Uterus (tissue), 4 donors: Measurements from ENCODE around the gene TSPAN9. TPM values are rescaled to one million over a fixed set of nuclear protein-coding genes. Genes with fewer than 3 reads are reported as not detected.

Experiments used
- DNase-seq, 2 donors: peaks; one replicate each; pipeline ENCODE4 v3.0.0-alpha.2; 2019 to 2020
- H3K27ac ChIP-seq, 2 donors: fragments of 200-600 bp; sonication (generic); 1 replicate in 1 of 2; 2 replicates in 1 of 2; pipeline ENCODE4 v1.5.1; 2016 to 2018
- H3K27me3 ChIP-seq, 2 donors: fragments of 200-600 bp; sonication (generic); one replicate each; pipeline ENCODE4 v1.5.1; 2018 to 2019; ENCODE audit warnings: control low read depth in 1 of 2
- H3K36me3 ChIP-seq, 2 donors: fragments of 200-600 bp; sonication (generic); one replicate each; pipeline ENCODE4 v1.5.1; 2019; ENCODE audit warnings: control low read depth in 1 of 2
- H3K4me1 ChIP-seq, 2 donors: fragments of 200-600 bp; sonication (generic); one replicate each; pipeline ENCODE4 v1.5.1; 2018 to 2019; ENCODE audit warnings: control low read depth in 1 of 2
- H3K4me3 ChIP-seq, 2 donors: fragments of 200-600 bp; sonication (generic); 1 replicate in 1 of 2; 2 replicates in 1 of 2; pipeline ENCODE4 v1.5.1; 2018 to 2019; ENCODE audit warnings: mild to moderate bottlenecking in 1 of 2
- H3K9me3 ChIP-seq, 2 donors: fragments of 200-600 bp; sonication (generic); one replicate each; pipeline ENCODE4 v1.5.1; 2019; ENCODE audit warnings: control low read depth in 1 of 2
- POLR2A ChIP-seq, 2 donors: fragments of 450-650 bp; IDR thresholded peaks; one replicate each; pipeline ENCODE4 v1.6.1; 2016; ENCODE audit warnings: antibody characterized with exemption in 2 of 2, mild to moderate bottlenecking in 1 of 2, moderate library complexity in 1 of 2
- intact Hi-C: fragments of 100-400 bp; cut with DNase I; formaldehyde crosslinking; loops from one replicate; pipeline ENCODE4 v1.15.1; 2023; ENCODE audit warnings: low total_unique reads
- total RNA-seq, 4 donors: library from RNA; depleted of rRNA in 3 of 4; stranded (reverse); fragments of >200 nt in 3 of 4; gene quantifications; one replicate each; pipeline versions ENCODE4 v1.1.0 to v1.2.4, GENCODE V29; 2014 to 2023
- TF ChIP-seq, protein P1 (sequence below), 4 experiments: fragments of 200-600 bp in 2 of 4; fragments of 450-650 bp in 2 of 4; sonication (generic) in 2 of 4; IDR thresholded peaks; one replicate each; pipeline ENCODE4 v1.5.1; 2016 to 2019; ENCODE audit warnings: antibody characterized with exemption in 4 of 4, mild to moderate bottlenecking in 2 of 4, moderate library complexity in 1 of 4
- donor health status: DM: yes; HTN: yes; CAD: no.

The TSPAN9 gene
- total RNA-seq, 4 donors from 2014 or later, result 47.9 to 106 (median 65.1) TPM

DNA sequence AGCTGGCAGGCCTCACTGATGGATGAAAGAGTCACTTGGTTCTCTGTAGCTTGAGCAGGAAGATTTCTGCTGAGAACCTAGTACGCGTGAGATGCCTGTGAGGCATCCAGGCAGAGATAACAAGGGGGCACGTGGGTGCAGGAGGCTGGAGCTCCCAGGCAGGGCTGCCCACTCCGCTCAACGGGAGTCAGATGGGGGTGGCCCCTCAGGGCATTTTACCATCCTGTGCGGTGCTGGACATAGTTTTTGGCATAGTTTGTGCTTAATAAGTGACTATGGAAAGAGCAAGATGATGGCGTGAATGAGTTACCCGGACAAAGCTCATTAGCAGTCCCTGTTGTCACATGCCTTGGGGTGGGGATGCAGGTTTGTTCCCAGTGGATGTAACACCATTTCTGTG is 182.8 kb downstream of the TSPAN9 start:
- intact Hi-C loops, result no loop called here
- no peak for TF ChIP-seq POLR2A (IDR thresholded peaks at IDR 0.05)
- TF ChIP-seq, protein P1, sequence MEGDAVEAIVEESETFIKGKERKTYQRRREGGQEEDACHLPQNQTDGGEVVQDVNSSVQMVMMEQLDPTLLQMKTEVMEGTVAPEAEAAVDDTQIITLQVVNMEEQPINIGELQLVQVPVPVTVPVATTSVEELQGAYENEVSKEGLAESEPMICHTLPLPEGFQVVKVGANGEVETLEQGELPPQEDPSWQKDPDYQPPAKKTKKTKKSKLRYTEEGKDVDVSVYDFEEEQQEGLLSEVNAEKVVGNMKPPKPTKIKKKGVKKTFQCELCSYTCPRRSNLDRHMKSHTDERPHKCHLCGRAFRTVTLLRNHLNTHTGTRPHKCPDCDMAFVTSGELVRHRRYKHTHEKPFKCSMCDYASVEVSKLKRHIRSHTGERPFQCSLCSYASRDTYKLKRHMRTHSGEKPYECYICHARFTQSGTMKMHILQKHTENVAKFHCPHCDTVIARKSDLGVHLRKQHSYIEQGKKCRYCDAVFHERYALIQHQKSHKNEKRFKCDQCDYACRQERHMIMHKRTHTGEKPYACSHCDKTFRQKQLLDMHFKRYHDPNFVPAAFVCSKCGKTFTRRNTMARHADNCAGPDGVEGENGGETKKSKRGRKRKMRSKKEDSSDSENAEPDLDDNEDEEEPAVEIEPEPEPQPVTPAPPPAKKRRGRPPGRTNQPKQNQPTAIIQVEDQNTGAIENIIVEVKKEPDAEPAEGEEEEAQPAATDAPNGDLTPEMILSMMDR (IDR thresholded peaks at IDR 0.05), result no peak
- no peak overlapping the region for H3K4me3 ChIP-seq
- H3K27me3 ChIP-seq, result no peaks in the 10 kb centered on the region
- no peaks in the 10 kb centered on the region for H3K4me1 ChIP-seq
- H3K9me3 ChIP-seq, result no peaks in the 10 kb centered on the region
- no peaks in the 10 kb centered on the region for H3K36me3 ChIP-seq
- H3K27ac ChIP-seq, result no peak overlapping the region
- no peak for DNase-seq

DNA sequence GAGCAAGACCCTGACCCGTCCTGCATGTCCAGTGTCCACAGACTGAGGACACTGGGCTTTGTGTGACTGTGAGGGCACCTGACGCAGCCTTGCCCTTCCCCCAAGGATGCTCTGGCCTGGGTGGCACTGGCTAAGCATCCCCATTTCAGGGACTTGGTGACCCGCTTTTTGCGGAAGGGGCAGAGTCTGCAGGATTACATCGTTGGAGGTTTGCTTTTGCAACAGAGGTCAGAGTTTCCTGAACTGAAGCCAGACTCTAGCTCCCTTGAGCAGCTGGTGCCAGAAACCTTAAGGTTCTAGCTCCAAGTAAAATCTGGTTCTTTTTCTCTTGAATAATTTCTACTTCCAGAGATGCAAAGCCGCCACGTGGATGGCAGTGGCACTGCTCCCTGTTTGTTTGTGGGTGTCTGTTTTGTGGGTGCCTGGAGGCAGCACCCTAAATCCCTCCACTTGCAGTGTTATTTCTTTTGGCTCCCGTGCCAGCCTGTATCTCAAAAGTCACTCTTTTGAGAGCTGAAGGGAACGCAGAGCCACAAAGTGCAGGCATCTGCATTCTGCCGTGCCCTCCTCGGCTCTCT is 184.7 kb downstream of the TSPAN9 start:
- Histone ChIP-seq H3K9me3 (no peaks in the 10 kb centered on the region), H3K4me3 (no peak overlapping the region), H3K27ac (no peak overlapping the region), H3K36me3 (no peaks in the 10 kb centered on the region), H3K4me1 (no peaks in the 10 kb centered on the region), H3K27me3 (no peaks in the 10 kb centered on the region)
- peak; percentile 31 to 40 for DNase-seq
- intact Hi-C loops, result no loop called here
- TF ChIP-seq, protein P1 (IDR thresholded peaks at IDR 0.05), result no peak
- no peak for TF ChIP-seq POLR2A (IDR thresholded peaks at IDR 0.05)

DNA sequence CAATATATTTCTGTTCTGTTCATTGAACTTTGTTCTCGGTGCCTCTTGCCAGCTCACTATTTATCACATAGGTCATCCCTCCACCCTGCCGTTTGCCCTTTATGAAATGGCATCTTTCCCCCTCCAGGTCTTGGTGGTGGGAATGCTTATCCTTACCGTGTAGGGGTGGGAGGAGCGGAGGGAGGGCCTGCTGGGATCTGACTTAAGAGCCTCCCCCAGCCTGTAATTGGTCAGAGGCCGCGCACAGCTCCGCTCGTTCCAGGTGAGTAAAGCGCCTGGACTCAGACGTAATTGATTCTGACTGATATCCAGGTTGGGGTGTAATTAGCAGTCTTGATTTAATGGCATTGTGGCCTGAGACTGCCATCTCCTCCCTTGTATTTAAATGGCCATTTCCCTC is 185.3 kb downstream of the TSPAN9 start:
- no peak overlapping the region for H3K4me3 ChIP-seq
- no peaks in the 10 kb centered on the region for H3K9me3 ChIP-seq
- intact Hi-C loops, result no loop called here
- TF ChIP-seq, protein P1 (IDR thresholded peaks at IDR 0.05), result no peak
- TF ChIP-seq POLR2A (IDR thresholded peaks at IDR 0.05), result no peak
- no peaks in the 10 kb centered on the region for H3K27me3 ChIP-seq
- no peaks in the 10 kb centered on the region for H3K36me3 ChIP-seq
- no peak overlapping the region for H3K27ac ChIP-seq
- no peak for DNase-seq
- H3K4me1 ChIP-seq, result no peaks in the 10 kb centered on the region

DNA sequence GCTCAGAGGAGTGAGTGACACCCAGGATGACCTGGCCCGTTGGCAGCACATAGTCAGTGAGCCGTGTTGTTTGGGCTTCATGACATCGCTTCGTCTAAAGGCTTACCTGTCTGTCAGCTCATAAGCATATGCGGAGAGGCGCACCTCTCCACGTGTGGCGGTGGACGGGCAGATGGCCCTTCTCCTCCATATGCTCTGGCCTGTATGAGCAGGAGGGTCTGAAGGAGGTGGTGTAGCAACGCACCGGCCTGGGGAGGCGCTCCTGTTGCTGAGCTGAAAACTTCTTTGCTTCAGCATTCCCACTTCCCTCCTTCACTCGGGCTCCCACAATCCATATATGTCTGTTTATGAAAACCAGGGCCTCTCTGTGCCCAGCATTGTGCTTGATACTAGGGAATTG is 186.1 kb downstream of the TSPAN9 start:
- Histone ChIP-seq H3K4me3 (no peak overlapping the region), H3K9me3 (no peaks in the 10 kb centered on the region), H3K36me3 (no peaks in the 10 kb centered on the region), H3K27ac (no peak overlapping the region), H3K4me1 (no peaks in the 10 kb centered on the region), H3K27me3 (no peaks in the 10 kb centered on the region)
- DNase-seq, result no peak
- TF ChIP-seq POLR2A (IDR thresholded peaks at IDR 0.05), result no peak
- TF ChIP-seq, protein P1 (IDR thresholded peaks at IDR 0.05), result no peak
- intact Hi-C loops, result no loop called here

DNA sequence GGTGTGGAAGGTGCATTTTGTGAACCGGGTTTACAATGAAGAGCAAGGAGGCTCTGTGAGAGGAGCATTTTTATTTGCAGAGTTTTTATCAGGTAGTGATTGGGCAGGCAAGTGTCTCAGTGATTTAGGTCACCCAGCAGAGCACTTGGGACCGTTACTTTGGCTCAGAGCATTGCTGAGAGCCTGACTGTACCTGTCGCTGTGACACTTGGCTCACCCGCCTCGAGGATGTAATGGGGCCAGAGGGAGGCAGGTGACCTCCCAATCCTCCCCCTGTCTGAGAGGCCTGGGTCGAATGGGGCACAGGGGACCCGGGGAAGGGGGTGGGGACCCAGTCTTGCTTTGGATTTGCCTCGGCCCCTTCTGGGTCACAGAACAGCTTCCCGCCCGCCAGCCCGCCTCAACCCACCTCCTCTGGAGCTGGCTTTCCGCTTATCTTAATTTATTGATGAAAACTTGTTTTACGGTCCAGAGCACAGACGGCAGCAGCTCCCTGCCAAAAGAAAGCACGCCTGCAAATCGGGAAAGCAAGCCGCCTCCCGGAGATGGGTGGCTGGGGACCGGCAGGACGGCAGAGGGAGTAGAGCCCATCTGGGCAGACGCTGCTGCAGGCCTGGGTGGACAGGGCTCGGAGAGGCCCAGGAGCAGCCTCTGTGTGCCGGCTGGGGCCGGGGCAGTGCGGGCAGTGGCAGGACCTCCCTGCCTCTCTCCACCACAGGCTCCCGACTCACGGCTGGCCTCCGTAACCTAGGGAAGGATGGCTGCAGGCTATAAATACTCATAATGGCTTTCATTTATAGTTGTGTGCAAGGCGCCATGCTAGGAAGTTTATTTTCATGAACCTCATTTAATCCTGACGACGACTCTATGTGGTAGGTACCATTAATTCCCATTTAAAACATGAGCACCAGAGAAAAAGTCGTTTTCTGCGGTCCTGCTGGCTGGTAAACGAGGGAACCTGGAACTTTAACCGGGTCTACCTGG is 187.1 kb downstream of the TSPAN9 start:
- Histone ChIP-seq H3K36me3 (no peaks in the 10 kb centered on the region), H3K27me3 (no peaks in the 10 kb centered on the region), H3K4me1 (no peaks in the 10 kb centered on the region), H3K27ac (no peak overlapping the region), H3K4me3 (no peak overlapping the region), H3K9me3 (no peaks in the 10 kb centered on the region)
- TF ChIP-seq, protein P1 (IDR thresholded peaks at IDR 0.05), result no peak
- no peak for TF ChIP-seq POLR2A (IDR thresholded peaks at IDR 0.05)
- intact Hi-C loops, result no loop called here
- peak in 1 of 2 donors; percentile 41 for DNase-seq
